Stimulated activated CD4-positive, alpha-beta T cell treated with anti-CD3 and anti-CD28 coated beads, Interleukin-2, amount 100 ng/mL, for 4 hours (primary cell): Measurements from ENCODE around the gene GPR148.
A peak's percentile ranks its signal among the peaks of the same experiment; 100 is the strongest.
"Not testable (repeated sequence)": the region's sequence is repeated elsewhere in the genome, so short reads cannot be mapped to it uniquely, and the experiment has no call there.

Experiments used
- DNase-seq: peaks from one replicate; pipeline ENCODE4 v3.0.0-alpha.2; 2020; ENCODE audit warnings: low read depth

Gene GPR148

GRCh38 chr2:130728549-130729316 is at the start of gene GPR148:
TSS of gene GPR148 (plus strand) at chr2:130729070. CDS start at chr2:130729152, 82 bp downstream.
- DNase-seq: no peak

- not testable (repeated sequence) for DNase-seq
Observed at GRCh38 chr2:130692041-130692770, 36.7 kb upstream of the GPR148 start.

GRCh38 chr2:130693474-130693873 is 35.4 kb upstream of the GPR148 start:
- not testable (repeated sequence) for DNase-seq

- not testable (repeated sequence) for DNase-seq
Observed at GRCh38 chr2:130703250-130703649, 25.6 kb upstream of the GPR148 start.

- not testable (repeated sequence) for DNase-seq
Observed at GRCh38 chr2:130714795-130715194, 14.1 kb upstream of the GPR148 start.

GRCh38 chr2:130720036-130720435 is 8.8 kb upstream of the GPR148 start:
- no peak for DNase-seq

- no peak for DNase-seq
Observed at GRCh38 chr2:130720528-130720927, 8.3 kb upstream of the GPR148 start.

GRCh38 chr2:130724455-130724854 is 4.4 kb upstream of the GPR148 start:
- no peak for DNase-seq

GRCh38 chr2:130726614-130727180 is 2.2 kb upstream of the GPR148 start:
- DNase-seq: no peak

- DNase-seq: peak; percentile 75
Observed at GRCh38 chr2:130727286-130727924, 1.5 kb upstream of the GPR148 start.

GRCh38 chr2:130728007-130728454 is 839 bp upstream of the GPR148 start:
- DNase-seq: peak; percentile 15

- no peak for DNase-seq
Observed at GRCh38 chr2:130729322-130730299, 741 bp downstream of the GPR148 start.

- DNase-seq: not testable (repeated sequence)
Observed at GRCh38 chr2:130732257-130732656, 3.4 kb downstream of the GPR148 start.

- DNase-seq: no peak
Observed at GRCh38 chr2:130735200-130735599, 6.3 kb downstream of the GPR148 start.

GRCh38 chr2:130736487-130736886 is 7.6 kb downstream of the GPR148 start:
- no peak for DNase-seq

- DNase-seq: no peak
Observed at GRCh38 chr2:130737592-130737991, 8.7 kb downstream of the GPR148 start.

GRCh38 chr2:130740671-130741070 is 11.8 kb downstream of the GPR148 start:
- no peak for DNase-seq

- DNase-seq: no peak
Observed at GRCh38 chr2:130743278-130743677, 14.4 kb downstream of the GPR148 start.

GRCh38 chr2:130744287-130745117 is 15.6 kb downstream of the GPR148 start:
- no peak for DNase-seq

GRCh38 chr2:130749078-130749477 is 20.2 kb downstream of the GPR148 start:
- no peak for DNase-seq
